Measurements from ENCODE around the gene KCNK15. TPM values are rescaled to one million over a fixed set of nuclear protein-coding genes. Genes with fewer than 3 reads are reported as not detected.

The KCNK15 gene
- total RNA-seq, 1 experiment from 2014 or later: 0.33 TPM

DNA sequence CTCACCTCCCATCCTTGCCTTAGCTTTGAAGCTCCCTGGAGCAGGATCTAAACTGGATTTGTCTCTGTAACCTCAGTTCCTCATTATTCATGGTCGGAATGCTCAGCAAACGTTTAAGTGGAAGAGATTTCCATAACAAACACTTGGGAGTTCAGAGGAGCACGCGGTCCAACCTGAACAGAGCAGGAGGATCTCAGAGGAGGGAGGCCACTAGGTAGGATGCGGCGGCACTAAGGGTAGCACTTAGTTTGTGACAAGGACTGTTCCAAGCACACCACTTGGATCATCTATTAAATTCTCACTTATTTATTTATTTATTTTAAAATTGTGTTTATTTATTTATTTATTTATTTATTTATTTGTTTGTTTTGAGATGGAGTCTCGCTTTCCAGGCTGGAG lies 43.8 kb upstream of the KCNK15 start:
- H2AFZ ChIP-seq (ENCODE audit: low read length): no peak overlapping the region
- no peak overlapping the region for H2BK5ac ChIP-seq (ENCODE audit: insufficient read length, low read length)
- TF ChIP-seq, protein P1, sequence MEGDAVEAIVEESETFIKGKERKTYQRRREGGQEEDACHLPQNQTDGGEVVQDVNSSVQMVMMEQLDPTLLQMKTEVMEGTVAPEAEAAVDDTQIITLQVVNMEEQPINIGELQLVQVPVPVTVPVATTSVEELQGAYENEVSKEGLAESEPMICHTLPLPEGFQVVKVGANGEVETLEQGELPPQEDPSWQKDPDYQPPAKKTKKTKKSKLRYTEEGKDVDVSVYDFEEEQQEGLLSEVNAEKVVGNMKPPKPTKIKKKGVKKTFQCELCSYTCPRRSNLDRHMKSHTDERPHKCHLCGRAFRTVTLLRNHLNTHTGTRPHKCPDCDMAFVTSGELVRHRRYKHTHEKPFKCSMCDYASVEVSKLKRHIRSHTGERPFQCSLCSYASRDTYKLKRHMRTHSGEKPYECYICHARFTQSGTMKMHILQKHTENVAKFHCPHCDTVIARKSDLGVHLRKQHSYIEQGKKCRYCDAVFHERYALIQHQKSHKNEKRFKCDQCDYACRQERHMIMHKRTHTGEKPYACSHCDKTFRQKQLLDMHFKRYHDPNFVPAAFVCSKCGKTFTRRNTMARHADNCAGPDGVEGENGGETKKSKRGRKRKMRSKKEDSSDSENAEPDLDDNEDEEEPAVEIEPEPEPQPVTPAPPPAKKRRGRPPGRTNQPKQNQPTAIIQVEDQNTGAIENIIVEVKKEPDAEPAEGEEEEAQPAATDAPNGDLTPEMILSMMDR (conservative IDR thresholded peaks at IDR 0.05): no peak
- H2BK12ac ChIP-seq (ENCODE audit: insufficient read length, low read depth, low read length): no peak overlapping the region
- no peak overlapping the region for H3T11ph ChIP-seq (ENCODE audit: low read length)
- H2BK20ac ChIP-seq (ENCODE audit: low read depth, low read length, poor library complexity, severe bottlenecking): no peak overlapping the region
- H3K18ac ChIP-seq (ENCODE audit: insufficient read length, low read depth, low read length): no peak overlapping the region
- no peak overlapping the region for H4K5ac ChIP-seq (ENCODE audit: insufficient read length, low read depth, low read length)
- no peak overlapping the region for H2AK5ac ChIP-seq (ENCODE audit: insufficient read length, low read length)
- no peak overlapping the region for H3K14ac ChIP-seq (ENCODE audit: insufficient read depth, low read length)
- no peak overlapping the region for H3K56ac ChIP-seq (ENCODE audit: insufficient read length, low read depth, low read length)
- no peaks in the 10 kb centered on the region for H3K9me3 ChIP-seq (ENCODE audit: control insufficient read depth, low read depth, low read length)
- Mint-ChIP-seq H3K9me3 (no peaks in the 10 kb centered on the region), H3K36me3 (ENCODE audit: insufficient read depth in 1 of 3, low read depth in 3 of 3) (no peaks in the 10 kb centered on the region; a peak in 1 of 7 replicates), H3K27me3 (ENCODE audit: low read depth) (peaks cover 5% of the 10 kb centered on the region), H3K4me3 (peak overlapping the region in 1 of 2 experiments; percentile 40; a peak in 1 of 5 replicates), H3K27ac (peak overlapping the region in 2 of 3 experiments; percentile 66 to 79; a peak in 4 of 7 replicates), H3K4me1 (peaks cover 16 to 28% of the 10 kb centered on the region in 2 experiments)
- no peak overlapping the region for H3K4me2 ChIP-seq (ENCODE audit: insufficient read depth, insufficient read length, low read length)
- H3K23me2 ChIP-seq (ENCODE audit: insufficient read length, low read depth, low read length, poor library complexity, severe bottlenecking): no peaks in the 10 kb centered on the region
- H3K4ac ChIP-seq (ENCODE audit: low read depth, low read length): no peak overlapping the region
- no peak overlapping the region for H3K9ac ChIP-seq (ENCODE audit: extremely low read depth, insufficient read length, low read length)
- peaks cover 6% of the 10 kb centered on the region; the same call in 1 of the 2 replicates for H3K4me1 ChIP-seq (ENCODE audit: insufficient read depth, low read length)
- H3K27me3 ChIP-seq (ENCODE audit: insufficient read depth, low read length): no peaks in the 10 kb centered on the region
- H3K79me1 ChIP-seq (ENCODE audit: insufficient read depth, low read depth, low read length, poor library complexity, severe bottlenecking): no peaks in the 10 kb centered on the region
- no peak for DNase-seq
- no peak overlapping the region for H4K8ac ChIP-seq (replicated peaks; ENCODE audit: insufficient read length, low read depth, low read length)
- no peak overlapping the region for H3K23ac ChIP-seq (ENCODE audit: insufficient read length, low read depth, low read length)
- H2BK120ac ChIP-seq (ENCODE audit: low read depth, low read length, poor library complexity, severe bottlenecking): no peak overlapping the region
- no peak overlapping the region for H3K27ac ChIP-seq (ENCODE audit: insufficient read length, low read depth, low read length)
- H2BK15ac ChIP-seq (ENCODE audit: low read depth, low read length): no peak overlapping the region
- H3K79me2 ChIP-seq (ENCODE audit: insufficient read depth, low read length): no peaks in the 10 kb centered on the region
- no peak overlapping the region for H4K91ac ChIP-seq (ENCODE audit: insufficient read length, low read depth, low read length)
- no peaks in the 10 kb centered on the region for H4K20me1 ChIP-seq (ENCODE audit: control insufficient read depth, insufficient read depth, insufficient read length)
- WGBS (ENCODE audit: extremely low coverage, insufficient read length, low lambda C conversion rate): no CpG with 5 or more reads among the region's 7 CpGs
